ENCODE results near the gene HENMT1. TPM values are rescaled to one million over a fixed set of nuclear protein-coding genes. Genes with fewer than 3 reads are reported as not detected.

HENMT1 gene
- total RNA-seq, 4 donors from 2014 or later = 0.77 to 11.3 (median 2.3) TPM

GRCh38 chr1:108701176-108701849, 40.4 kb upstream of the HENMT1 start:
- H3K27me3 ChIP-seq = no peaks in the 10 kb centered on the region
- no peaks in the 10 kb centered on the region for H3K9me3 ChIP-seq
- H3K4me3 ChIP-seq = no peak overlapping the region
- TF ChIP-seq, protein P1, sequence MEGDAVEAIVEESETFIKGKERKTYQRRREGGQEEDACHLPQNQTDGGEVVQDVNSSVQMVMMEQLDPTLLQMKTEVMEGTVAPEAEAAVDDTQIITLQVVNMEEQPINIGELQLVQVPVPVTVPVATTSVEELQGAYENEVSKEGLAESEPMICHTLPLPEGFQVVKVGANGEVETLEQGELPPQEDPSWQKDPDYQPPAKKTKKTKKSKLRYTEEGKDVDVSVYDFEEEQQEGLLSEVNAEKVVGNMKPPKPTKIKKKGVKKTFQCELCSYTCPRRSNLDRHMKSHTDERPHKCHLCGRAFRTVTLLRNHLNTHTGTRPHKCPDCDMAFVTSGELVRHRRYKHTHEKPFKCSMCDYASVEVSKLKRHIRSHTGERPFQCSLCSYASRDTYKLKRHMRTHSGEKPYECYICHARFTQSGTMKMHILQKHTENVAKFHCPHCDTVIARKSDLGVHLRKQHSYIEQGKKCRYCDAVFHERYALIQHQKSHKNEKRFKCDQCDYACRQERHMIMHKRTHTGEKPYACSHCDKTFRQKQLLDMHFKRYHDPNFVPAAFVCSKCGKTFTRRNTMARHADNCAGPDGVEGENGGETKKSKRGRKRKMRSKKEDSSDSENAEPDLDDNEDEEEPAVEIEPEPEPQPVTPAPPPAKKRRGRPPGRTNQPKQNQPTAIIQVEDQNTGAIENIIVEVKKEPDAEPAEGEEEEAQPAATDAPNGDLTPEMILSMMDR (IDR thresholded peaks at IDR 0.05) = no peak
- no peak for TF ChIP-seq POLR2A (IDR thresholded peaks at IDR 0.05)
- no peak for DNase-seq
- no peak overlapping the region for H3K27ac ChIP-seq
- no peaks in the 10 kb centered on the region for H3K4me1 ChIP-seq
- H3K36me3 ChIP-seq = no peaks in the 10 kb centered on the region
- intact Hi-C loops (cut with DNase I; ENCODE audit: low total_unique reads) = no loop called here

- H3K4me1 ChIP-seq = no peaks in the 10 kb centered on the region
- H3K27ac ChIP-seq = no peak overlapping the region
- H3K9me3 ChIP-seq = no peaks in the 10 kb centered on the region
- H3K36me3 ChIP-seq = no peaks in the 10 kb centered on the region
- TF ChIP-seq, protein P1 (IDR thresholded peaks at IDR 0.05) = no peak
- no peak for TF ChIP-seq POLR2A (IDR thresholded peaks at IDR 0.05)
- H3K4me3 ChIP-seq = no peak overlapping the region
- intact Hi-C loops (cut with DNase I; ENCODE audit: low total_unique reads) = no loop called here
- H3K27me3 ChIP-seq = no peaks in the 10 kb centered on the region
- no peak for DNase-seq
Observed at GRCh38 chr1:108699375-108700332, 38.8 kb upstream of the HENMT1 start.

DNA sequence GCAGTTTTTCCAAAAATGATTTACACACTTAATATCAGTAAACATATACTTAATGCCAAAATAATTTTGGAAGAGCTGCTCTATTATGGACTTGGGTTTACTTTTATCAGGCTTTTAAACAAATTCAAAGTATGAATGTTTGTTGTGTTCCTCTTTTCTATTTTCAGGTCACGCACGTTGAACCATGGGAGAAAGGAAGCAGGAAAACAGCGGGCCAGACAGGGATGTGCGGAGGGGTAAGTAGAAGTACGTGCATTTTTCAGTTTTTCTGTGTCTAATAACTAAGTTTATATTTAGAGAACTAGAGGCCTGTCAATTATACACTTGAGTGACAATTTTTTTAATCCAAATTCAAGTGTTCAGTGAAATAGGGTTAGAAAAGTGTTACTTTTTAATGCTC, 34.6 kb upstream of the HENMT1 start:
- H3K9me3 ChIP-seq = no peaks in the 10 kb centered on the region
- H3K4me3 ChIP-seq = no peak overlapping the region
- no peak for TF ChIP-seq POLR2A (IDR thresholded peaks at IDR 0.05)
- TF ChIP-seq, protein P1 (IDR thresholded peaks at IDR 0.05) = no peak
- no peaks in the 10 kb centered on the region for H3K36me3 ChIP-seq
- no peaks in the 10 kb centered on the region for H3K4me1 ChIP-seq
- H3K27me3 ChIP-seq = no peaks in the 10 kb centered on the region
- H3K27ac ChIP-seq = no peak overlapping the region
- DNase-seq = no peak
- intact Hi-C loops (cut with DNase I; ENCODE audit: low total_unique reads) = no loop called here

GRCh38 chr1:108692724-108693655, 32.1 kb upstream of the HENMT1 start:
- peak; percentile 18 to 42 for DNase-seq
- TF ChIP-seq POLR2A (IDR thresholded peaks at IDR 0.05) = no peak
- TF ChIP-seq, protein P1 (IDR thresholded peaks at IDR 0.05) = peak in 1 of 4 experiments; percentile 19
- Histone ChIP-seq H3K4me1 (no peaks in the 10 kb centered on the region), H3K9me3 (no peaks in the 10 kb centered on the region), H3K36me3 (no peaks in the 10 kb centered on the region), H3K27ac (peak overlapping the region; percentile 97), H3K4me3 (peak overlapping the region; percentile 95 to 98), H3K27me3 (no peaks in the 10 kb centered on the region)
- intact Hi-C loops (cut with DNase I; ENCODE audit: low total_unique reads) = no loop called here
